Ishikawa (cell line): ENCODE measurements around the gene PUSL1.

Experiments used
- CREB1 ChIP-seq: IDR thresholded peaks from 2 replicates; pipeline ENCODE4 v1.6.1; 2012; ENCODE audit warnings: low read depth
- EP300 ChIP-seq: IDR thresholded peaks from 2 replicates; pipeline ENCODE4 v1.6.1; 2012; ENCODE audit warnings: borderline replicate concordance
- FOXM1 ChIP-seq: IDR thresholded peaks from 2 replicates; pipeline ENCODE4 v1.6.1; 2012; ENCODE audit warnings: low read depth, borderline replicate concordance
- MAX ChIP-seq: IDR thresholded peaks from 2 replicates; pipeline ENCODE4 v1.6.1; 2012
- NFIC ChIP-seq: IDR thresholded peaks from 2 replicates; pipeline ENCODE4 v1.6.1; 2012
- RAD21 ChIP-seq: IDR thresholded peaks from 2 replicates; pipeline ENCODE4 v1.6.1; 2012; ENCODE audit warnings: low read depth
- REST ChIP-seq: IDR thresholded peaks from 2 replicates; pipeline ENCODE4 v1.6.1; 2012; ENCODE audit warnings: low read depth, mild to moderate bottlenecking
- TAF1 ChIP-seq: IDR thresholded peaks from 2 replicates; pipeline ENCODE4 v1.6.1; 2012; ENCODE audit warnings: low read depth, mild to moderate bottlenecking
- TCF12 ChIP-seq: IDR thresholded peaks from 2 replicates; pipeline ENCODE4 v1.6.1; 2012; ENCODE audit warnings: low read depth
- TEAD4 ChIP-seq: IDR thresholded peaks from 2 replicates; pipeline ENCODE4 v1.6.1; 2012
- USF1 ChIP-seq: IDR thresholded peaks from 2 replicates; pipeline ENCODE4 v1.6.1; 2012
- YY1 ChIP-seq: IDR thresholded peaks from 2 replicates; pipeline ENCODE4 v1.6.1; 2012; ENCODE audit warnings: low read depth
- ZBTB7A ChIP-seq: IDR thresholded peaks from 2 replicates; pipeline ENCODE4 v1.6.1; 2012; ENCODE audit warnings: low read depth

- TF ChIP-seq YY1 (no peak), MAX (no peak), CREB1 (no peak), EP300 (no peak), TEAD4 (no peak), NFIC (no peak), REST (no peak), RAD21 (no peak), TAF1 (no peak), USF1 (no peak), ZBTB7A (no peak), TCF12 (no peak), FOXM1 (no peak)
Measured at GRCh38 chr1:1260843-1261560, 47.4 kb upstream of the PUSL1 start.
